H7 (cell line): ENCODE data around the gene CDKL1. TPM values are rescaled to one million over a fixed set of nuclear protein-coding genes. Genes with fewer than 3 reads are reported as not detected.
"Not testable (repeated sequence)": the region's sequence is repeated elsewhere in the genome, so short reads cannot be mapped to it uniquely, and the experiment has no call there.

Experiments
- DNase-seq: peaks from one replicate; pipeline ENCODE4 v3.0.0; 2012
- H3K27me3 ChIP-seq: 2 replicates; pipeline ENCODE4 v1.6.0; 2011; ENCODE audit warnings: mild to moderate bottlenecking, low read length; ENCODE audit not compliant: control insufficient read depth, insufficient read depth
- H3K36me3 ChIP-seq: replicated peaks from 2 replicates; pipeline ENCODE4 v1.5.1; 2011; ENCODE audit warnings: low read length; ENCODE audit not compliant: control insufficient read depth, insufficient read depth
- H3K4me3 ChIP-seq: 2 replicates; pipeline ENCODE4 v1.5.1; 2011; ENCODE audit warnings: low read depth, mild to moderate bottlenecking, control low read depth, low read length, moderate library complexity; ENCODE audit not compliant: insufficient read depth
- total RNA-seq: library from RNA; depleted of rRNA; stranded (reverse); fragments of >200 nt; shearing (Covaris generic); gene quantifications from 2 replicates; pipeline ENCODE4 v1.2.3, GENCODE V29; 2014

CDKL1 gene
- total RNA-seq, 1 experiment from 2014 or later, result 16.4 TPM

GRCh38 chr14:50340045-50340444, 56.6 kb downstream of the CDKL1 start:
- H3K36me3 ChIP-seq, result no peaks in the 10 kb centered on the region
- H3K4me3 ChIP-seq, result no peak overlapping the region
- no peaks in the 10 kb centered on the region for H3K27me3 ChIP-seq
- no peak for DNase-seq

- Histone ChIP-seq H3K27me3 (no peaks in the 10 kb centered on the region), H3K36me3 (no peaks in the 10 kb centered on the region), H3K4me3 (no peak overlapping the region)
- no peak for DNase-seq
Measured at GRCh38 chr14:50339178-50339804, 57.4 kb downstream of the CDKL1 start.

GRCh38 chr14:50338587-50338986, 58.1 kb downstream of the CDKL1 start:
- H3K36me3 ChIP-seq, result no peaks in the 10 kb centered on the region
- DNase-seq, result no peak
- H3K4me3 ChIP-seq, result no peak overlapping the region
- H3K27me3 ChIP-seq, result no peaks in the 10 kb centered on the region

GRCh38 chr14:50335989-50336824, 60.5 kb downstream of the CDKL1 start:
- DNase-seq, result no peak
- Histone ChIP-seq H3K36me3 (no peaks in the 10 kb centered on the region), H3K27me3 (no peaks in the 10 kb centered on the region), H3K4me3 (no peak overlapping the region)

GRCh38 chr14:50335389-50335788, 61.3 kb downstream of the CDKL1 start:
- no peaks in the 10 kb centered on the region for H3K36me3 ChIP-seq
- H3K4me3 ChIP-seq, result no peak overlapping the region

GRCh38 chr14:50334211-50334610, 62.5 kb downstream of the CDKL1 start:
- DNase-seq, result no peak
- no peak overlapping the region for H3K4me3 ChIP-seq
- no peaks in the 10 kb centered on the region for H3K36me3 ChIP-seq
- H3K27me3 ChIP-seq, result no peaks in the 10 kb centered on the region

More at GRCh38 chr14:50335389-50335788, 61.3 kb downstream of the CDKL1 start:
- DNase-seq, result peak; percentile 54
- no peaks in the 10 kb centered on the region for H3K27me3 ChIP-seq

- Histone ChIP-seq H3K4me3 (no peak overlapping the region), H3K27me3 (no peaks in the 10 kb centered on the region), H3K36me3 (no peaks in the 10 kb centered on the region)
- DNase-seq, result no peak
Measured at GRCh38 chr14:50333014-50333509, 63.6 kb downstream of the CDKL1 start.

GRCh38 chr14:50331596-50331995, 65.1 kb downstream of the CDKL1 start:
- Histone ChIP-seq H3K4me3 (no peak overlapping the region), H3K36me3 (no peaks in the 10 kb centered on the region), H3K27me3 (no peaks in the 10 kb centered on the region)
- no peak for DNase-seq

- Histone ChIP-seq H3K4me3 (no peak overlapping the region), H3K36me3 (peaks cover 1% of the 10 kb centered on the region; the same call in 1 of the 2 replicates), H3K27me3 (no peaks in the 10 kb centered on the region)
- DNase-seq, result peak; percentile 61
Measured at GRCh38 chr14:50321009-50321660, 75.5 kb downstream of the CDKL1 start.

GRCh38 chr14:50320283-50320682, 76.4 kb downstream of the CDKL1 start:
- H3K4me3 ChIP-seq, result no peak overlapping the region
- no peak for DNase-seq
- peaks cover 1% of the 10 kb centered on the region; the same call in 1 of the 2 replicates for H3K36me3 ChIP-seq
- H3K27me3 ChIP-seq, result no peaks in the 10 kb centered on the region

GRCh38 chr14:50319721-50320120, 77.0 kb downstream of the CDKL1 start:
- Histone ChIP-seq H3K4me3 (no peak overlapping the region), H3K27me3 (no peaks in the 10 kb centered on the region), H3K36me3 (peaks cover 1% of the 10 kb centered on the region; the same call in 1 of the 2 replicates)
- DNase-seq, result no peak

GRCh38 chr14:50319293-50319692, 77.4 kb downstream of the CDKL1 start:
- H3K36me3 ChIP-seq, result peaks cover 3% of the 10 kb centered on the region
- H3K4me3 ChIP-seq, result no peak overlapping the region
- H3K27me3 ChIP-seq, result no peaks in the 10 kb centered on the region
- DNase-seq, result no peak

GRCh38 chr14:50318031-50318626, 78.6 kb downstream of the CDKL1 start:
- peak; percentile 43 for DNase-seq
- H3K4me3 ChIP-seq, result no peak overlapping the region
- peaks cover 2% of the 10 kb centered on the region for H3K36me3 ChIP-seq
- no peaks in the 10 kb centered on the region for H3K27me3 ChIP-seq

GRCh38 chr14:50314098-50314497, 82.6 kb downstream of the CDKL1 start:
- DNase-seq, H3K4me3 ChIP-seq, H3K36me3 ChIP-seq, H3K27me3 ChIP-seq: not testable (repeated sequence)
